ENCODE results near the gene FLAD1.
"Not testable (repeated sequence)": the region's sequence is repeated elsewhere in the genome, so short reads cannot be mapped to it uniquely, and the experiment has no call there.

Gene FLAD1

GRCh38 chr1:154978360-154978759 lies 4.8 kb upstream of the FLAD1 start:
- DNase-seq (ENCODE audit: low spot score), result no peak
- no peak for TF ChIP-seq CTCF (IDR thresholded peaks at IDR 0.05; ENCODE audit: extremely low read depth, insufficient read depth, missing control alignments)
- in situ Hi-C loops (cut with MboI; ENCODE audit: low pct_unique_long_range_greater_than_20kb, low sequenced_read_pairs, unreplicated experiment), result no loop called here

- in situ Hi-C loops (cut with MboI; ENCODE audit: low pct_unique_long_range_greater_than_20kb, low sequenced_read_pairs, unreplicated experiment), result no loop called here
- TF ChIP-seq CTCF (IDR thresholded peaks at IDR 0.05; ENCODE audit: extremely low read depth, insufficient read depth, missing control alignments), result no peak
- DNase-seq (ENCODE audit: low spot score), result no peak
These were observed 803 bp upstream of the FLAD1 start for GRCh38 chr1:154982341-154982740.

GRCh38 chr1:154983776-154984466 lies 777 bp downstream of the FLAD1 start:
- in situ Hi-C loops (cut with MboI; ENCODE audit: low pct_unique_long_range_greater_than_20kb, low sequenced_read_pairs, unreplicated experiment), result no loop called here
- TF ChIP-seq CTCF (IDR thresholded peaks at IDR 0.05; ENCODE audit: extremely low read depth, insufficient read depth, missing control alignments), result no peak
- DNase-seq (ENCODE audit: low spot score), result no peak

GRCh38 chr1:154986736-154987135 lies 3.6 kb downstream of the FLAD1 start:
- in situ Hi-C loops (cut with MboI; ENCODE audit: low pct_unique_long_range_greater_than_20kb, low sequenced_read_pairs, unreplicated experiment); DNase-seq (ENCODE audit: low spot score): not testable (repeated sequence)

- in situ Hi-C loops (cut with MboI; ENCODE audit: low pct_unique_long_range_greater_than_20kb, low sequenced_read_pairs, unreplicated experiment), result no loop called here
- DNase-seq (ENCODE audit: low spot score), result no peak
- no peak for TF ChIP-seq CTCF (IDR thresholded peaks at IDR 0.05; ENCODE audit: extremely low read depth, insufficient read depth, missing control alignments)
These were observed 4.2 kb downstream of the FLAD1 start for GRCh38 chr1:154987326-154987725.

GRCh38 chr1:154988058-154988954 lies 5.2 kb downstream of the FLAD1 start:
- peak; percentile 10 for TF ChIP-seq CTCF (IDR thresholded peaks at IDR 0.05; ENCODE audit: extremely low read depth, insufficient read depth, missing control alignments)
- in situ Hi-C loops (cut with MboI; ENCODE audit: low pct_unique_long_range_greater_than_20kb, low sequenced_read_pairs, unreplicated experiment), result no loop called here

More at GRCh38 chr1:154988058-154988954, 5.2 kb downstream of the FLAD1 start:
- DNase-seq (ENCODE audit: low spot score), result no peak

Data from GM13977 (cell line).